Testis (tissue), 3 donors: ENCODE measurements around the gene ABCA13. TPM values are rescaled to one million over a fixed set of nuclear protein-coding genes. Genes with fewer than 3 reads are reported as not detected.
A peak's percentile ranks its signal among the peaks of the same experiment; 100 is the strongest.

Experiments
- DNase-seq: peaks from one replicate; pipeline ENCODE4 v3.0.0-alpha.2; 2019
- H3K27ac ChIP-seq, 2 donors: fragments of 200-600 bp; sonication (generic); one replicate each; pipeline ENCODE4 v1.5.1; 2019
- H3K27me3 ChIP-seq: fragments of 200-600 bp; sonication (generic); one replicate; pipeline ENCODE4 v1.5.1; 2019
- H3K36me3 ChIP-seq: fragments of 200-600 bp; sonication (generic); one replicate; pipeline ENCODE4 v1.5.1; 2017; ENCODE audit warnings: low read depth; ENCODE audit errors: missing control alignments
- H3K4me1 ChIP-seq: fragments of 200-600 bp; sonication (generic); one replicate; pipeline ENCODE4 v1.5.1; 2019
- H3K4me3 ChIP-seq, 2 donors: fragments of 200-600 bp; sonication (generic); one replicate each; pipeline ENCODE4 v1.5.1; 2017 to 2019
- H3K9me3 ChIP-seq: fragments of 200-600 bp; sonication (generic); one replicate; pipeline ENCODE4 v1.5.1; 2017
- CTCF ChIP-seq, 3 experiments: fragments of 450-650 bp in 2 of 3; fragments of 200-600 bp in 1 of 3; sonication (generic) in 1 of 3; IDR thresholded peaks; one replicate each; pipeline ENCODE4 v1.5.1; 2016 to 2019; ENCODE audit warnings: antibody characterized with exemption in 3 of 3, mild to moderate bottlenecking in 2 of 3, moderate library complexity in 1 of 3
- POLR2A ChIP-seq: fragments of 450-650 bp; IDR thresholded peaks from one replicate; pipeline ENCODE4 v1.6.1; 2017; ENCODE audit warnings: antibody characterized with exemption, mild to moderate bottlenecking, moderate library complexity
- WGBS, 2 donors: methylation state at CpG; one replicate each; pipeline ENCODE4 v1.1.5; 2018; 5-methylcytosine and 5-hydroxymethylcytosine counted together
- intact Hi-C: fragments of 100-400 bp; cut with DNase I; formaldehyde crosslinking; loops from one replicate; pipeline ENCODE4 v1.15.1; 2023; ENCODE audit warnings: low total_unique reads
- polyA plus RNA-seq: library from polyadenylated mRNA; stranded (reverse); fragments of 350-450 nt; fragmentation: Illumina TruSeq; extraction: RNeasy Lipid Tissue Mini Kit (QIAGEN cat#74804); gene quantifications from one replicate; pipeline ENCODE4 v1.2.3, GENCODE V29; 2014; ENCODE audit warnings: low read depth, low replicate concordance; ENCODE audit not compliant: insufficient read depth
- total RNA-seq, 2 donors: library from RNA; depleted of rRNA; stranded (reverse); fragments of >200 nt; gene quantifications; one replicate each; pipeline ENCODE4 v1.2.3, GENCODE V29; 2016

Gene ABCA13
- total and polyA plus RNA-seq, 3 donors from 2014 or later = 3.5 to 7.3 (median 4.3) TPM

- H3K27me3 ChIP-seq = no peaks in the 10 kb centered on the region
- no peak for TF ChIP-seq POLR2A
- no peak for TF ChIP-seq CTCF (IDR thresholded peaks at IDR 0.05)
- no peaks in the 10 kb centered on the region for H3K9me3 ChIP-seq
- no peak overlapping the region for H3K4me3 ChIP-seq
- intact Hi-C loops = no loop called here
- WGBS, 2 donors = 87 to 90% methylated on average over 4 of the region's 4 CpGs
- no peak for DNase-seq
- H3K27ac ChIP-seq = no peak overlapping the region
- H3K36me3 ChIP-seq = no peaks in the 10 kb centered on the region
- no peaks in the 10 kb centered on the region for H3K4me1 ChIP-seq
These were observed 295.5 kb downstream of the ABCA13 start for GRCh38 chr7:48466713-48467112.

- 66 to 71% methylated on average over 5 of the region's 5 CpGs for WGBS, 2 donors
- intact Hi-C loops = no loop called here
- no peak for DNase-seq
These were observed 299.9 kb downstream of the ABCA13 start for GRCh38 chr7:48471196-48471595.

GRCh38 chr7:48472640-48473039 is 301.4 kb downstream of the ABCA13 start:
- Histone ChIP-seq H3K9me3 (no peaks in the 10 kb centered on the region), H3K27me3 (no peaks in the 10 kb centered on the region), H3K4me1 (peaks cover 17% of the 10 kb centered on the region), H3K4me3 (no peak overlapping the region), H3K36me3 (no peaks in the 10 kb centered on the region), H3K27ac (no peak overlapping the region)
- intact Hi-C loops = no loop called here
- 89 to 90% methylated on average over 4 of the region's 4 CpGs for WGBS, 2 donors
- no peak for DNase-seq
- TF ChIP-seq POLR2A (no peak), CTCF (IDR thresholded peaks at IDR 0.05) (no peak)

More at GRCh38 chr7:48471196-48471595, 299.9 kb downstream of the ABCA13 start:
- Histone ChIP-seq H3K27me3 (no peaks in the 10 kb centered on the region), H3K4me3 (no peak overlapping the region), H3K27ac (no peak overlapping the region), H3K9me3 (no peaks in the 10 kb centered on the region), H3K4me1 (peaks cover 13% of the 10 kb centered on the region), H3K36me3 (no peaks in the 10 kb centered on the region)
- no peak for TF ChIP-seq CTCF (IDR thresholded peaks at IDR 0.05)
- no peak for TF ChIP-seq POLR2A

- Histone ChIP-seq H3K27me3 (no peaks in the 10 kb centered on the region), H3K36me3 (no peaks in the 10 kb centered on the region), H3K9me3 (no peaks in the 10 kb centered on the region), H3K4me1 (peaks cover 17% of the 10 kb centered on the region), H3K4me3 (no peak overlapping the region), H3K27ac (peak overlapping the region in 1 of 2 donors; percentile 60)
- WGBS, 2 donors = 43 to 71% methylated on average over 6 of the region's 6 CpGs
- intact Hi-C loops = no loop called here
- peak; percentile 37 for DNase-seq
- TF ChIP-seq CTCF (IDR thresholded peaks at IDR 0.05) = no peak
- TF ChIP-seq POLR2A = no peak
These were observed 302.1 kb downstream of the ABCA13 start for GRCh38 chr7:48473205-48473865.

- Histone ChIP-seq H3K27me3 (no peaks in the 10 kb centered on the region), H3K4me3 (no peak overlapping the region), H3K4me1 (peaks cover 4% of the 10 kb centered on the region), H3K9me3 (no peaks in the 10 kb centered on the region), H3K36me3 (no peaks in the 10 kb centered on the region), H3K27ac (no peak overlapping the region)
- WGBS, 2 donors = 57 to 74% methylated on average over 3 of the region's 3 CpGs
- intact Hi-C loops = no loop called here
- DNase-seq = no peak
- TF ChIP-seq CTCF (IDR thresholded peaks at IDR 0.05) (no peak), POLR2A (no peak)
These were observed 310.0 kb downstream of the ABCA13 start for GRCh38 chr7:48481235-48481634.
